ENCODE results near the gene CREB3L4.

CREB3L4 gene

GRCh38 chr1:153938996-153939395, 28.7 kb upstream of the CREB3L4 start:
- Histone ChIP-seq H3K36me3 (ENCODE audit: control insufficient read depth, insufficient read depth, low read length) (peaks cover 48% of the 10 kb centered on the region), H3K4me1 (ENCODE audit: control insufficient read depth, insufficient read depth, low read length) (no peaks in the 10 kb centered on the region), H3K27ac (ENCODE audit: low read length) (no peak overlapping the region), H3K27me3 (ENCODE audit: control insufficient read depth, insufficient read depth, low read length) (no peaks in the 10 kb centered on the region), H3K9me3 (ENCODE audit: control insufficient read depth, insufficient read depth, low read length) (no peaks in the 10 kb centered on the region), H3K4me3 (ENCODE audit: low read length) (no peak overlapping the region)
- no CpG with 5 or more reads among the region's 3 CpGs for WGBS (ENCODE audit: insufficient coverage, insufficient read length)
- no peak for DNase-seq (ENCODE audit: low read depth, low spot score)

GRCh38 chr1:153939476-153939875, 28.2 kb upstream of the CREB3L4 start:
- no peaks in the 10 kb centered on the region for H3K9me3 ChIP-seq (ENCODE audit: control insufficient read depth, insufficient read depth, low read length)
- DNase-seq (ENCODE audit: low read depth, low spot score): no peak
- H3K27ac ChIP-seq (ENCODE audit: low read length): no peak overlapping the region
- WGBS (ENCODE audit: insufficient coverage, insufficient read length): no CpG with 5 or more reads among the region's 12 CpGs
- no peaks in the 10 kb centered on the region for H3K27me3 ChIP-seq (ENCODE audit: control insufficient read depth, insufficient read depth, low read length)
- H3K36me3 ChIP-seq (ENCODE audit: control insufficient read depth, insufficient read depth, low read length): peaks cover 49% of the 10 kb centered on the region
- no peak overlapping the region for H3K4me3 ChIP-seq (ENCODE audit: low read length)
- no peaks in the 10 kb centered on the region for H3K4me1 ChIP-seq (ENCODE audit: control insufficient read depth, insufficient read depth, low read length)

GRCh38 chr1:153940756-153941155, 26.9 kb upstream of the CREB3L4 start:
- Histone ChIP-seq H3K9me3 (ENCODE audit: control insufficient read depth, insufficient read depth, low read length) (no peaks in the 10 kb centered on the region), H3K36me3 (ENCODE audit: control insufficient read depth, insufficient read depth, low read length) (peaks cover 42% of the 10 kb centered on the region), H3K4me1 (ENCODE audit: control insufficient read depth, insufficient read depth, low read length) (peaks cover 3% of the 10 kb centered on the region), H3K4me3 (ENCODE audit: low read length) (no peak overlapping the region), H3K27ac (ENCODE audit: low read length) (no peak overlapping the region), H3K27me3 (ENCODE audit: control insufficient read depth, insufficient read depth, low read length) (no peaks in the 10 kb centered on the region)
- WGBS (ENCODE audit: insufficient coverage, insufficient read length): no CpG with 5 or more reads among the region's 8 CpGs
- DNase-seq (ENCODE audit: low read depth, low spot score): no peak

- no peak overlapping the region for H3K27ac ChIP-seq (ENCODE audit: low read length)
- H3K36me3 ChIP-seq (ENCODE audit: control insufficient read depth, insufficient read depth, low read length): peaks cover 30% of the 10 kb centered on the region
- H3K4me3 ChIP-seq (ENCODE audit: low read length): no peak overlapping the region
- H3K9me3 ChIP-seq (ENCODE audit: control insufficient read depth, insufficient read depth, low read length): no peaks in the 10 kb centered on the region
- peaks cover 3% of the 10 kb centered on the region for H3K4me1 ChIP-seq (ENCODE audit: control insufficient read depth, insufficient read depth, low read length)
- no peaks in the 10 kb centered on the region for H3K27me3 ChIP-seq (ENCODE audit: control insufficient read depth, insufficient read depth, low read length)
- DNase-seq (ENCODE audit: low read depth, low spot score): no peak
- no CpG with 5 or more reads among the region's 34 CpGs for WGBS (ENCODE audit: insufficient coverage, insufficient read length)
Measured at GRCh38 chr1:153941826-153942725, 25.6 kb upstream of the CREB3L4 start.

DNA sequence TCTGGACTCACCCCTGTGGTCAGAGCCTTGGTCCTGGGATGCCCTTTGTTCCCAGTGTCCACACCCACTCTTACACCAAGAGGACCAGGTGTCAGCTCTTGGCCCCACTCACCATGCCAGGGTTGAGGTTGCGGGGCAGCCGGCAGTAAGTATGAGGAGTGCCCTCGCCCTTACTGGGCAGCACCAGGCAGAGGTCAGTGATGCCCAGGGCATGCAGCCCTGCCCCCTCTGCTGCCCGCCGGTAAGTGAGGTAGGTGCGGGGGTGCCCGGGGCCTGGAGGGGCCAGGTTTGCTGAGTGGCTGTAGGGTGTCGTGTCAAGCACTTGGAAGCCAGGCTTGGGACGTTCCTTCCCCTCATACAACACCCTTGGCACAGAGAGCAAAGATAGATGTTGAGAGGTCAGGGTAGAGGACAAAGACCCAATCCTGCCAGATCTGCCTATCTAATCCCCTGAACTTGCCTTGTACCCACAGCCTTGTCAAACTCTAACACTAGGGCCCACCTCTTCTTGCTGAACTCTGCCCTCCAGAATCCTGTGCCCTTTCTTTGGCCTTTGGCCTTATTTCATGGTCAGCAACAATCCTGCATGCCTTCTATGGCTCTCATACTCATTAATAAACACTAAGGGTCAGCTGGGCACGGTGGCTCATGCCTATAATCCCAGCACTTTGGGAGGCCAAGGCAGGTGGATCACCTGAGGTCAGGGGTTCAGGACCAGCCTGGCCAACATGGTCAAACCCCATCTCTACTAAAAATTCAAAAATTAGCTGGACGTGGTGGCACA, 24.7 kb upstream of the CREB3L4 start:
- Histone ChIP-seq H3K27me3 (ENCODE audit: control insufficient read depth, insufficient read depth, low read length) (no peaks in the 10 kb centered on the region), H3K9me3 (ENCODE audit: control insufficient read depth, insufficient read depth, low read length) (no peaks in the 10 kb centered on the region), H3K4me3 (ENCODE audit: low read length) (no peak overlapping the region), H3K36me3 (ENCODE audit: control insufficient read depth, insufficient read depth, low read length) (peaks cover 24% of the 10 kb centered on the region), H3K4me1 (ENCODE audit: control insufficient read depth, insufficient read depth, low read length) (peaks cover 3% of the 10 kb centered on the region), H3K27ac (ENCODE audit: low read length) (no peak overlapping the region)
- WGBS (ENCODE audit: insufficient coverage, insufficient read length): no CpG with 5 or more reads among the region's 11 CpGs
- no peak for DNase-seq (ENCODE audit: low read depth, low spot score)

GRCh38 chr1:153944005-153944826, 23.5 kb upstream of the CREB3L4 start:
- no peaks in the 10 kb centered on the region for H3K27me3 ChIP-seq (ENCODE audit: control insufficient read depth, insufficient read depth, low read length)
- no CpG with 5 or more reads among the region's 15 CpGs for WGBS (ENCODE audit: insufficient coverage, insufficient read length)
- DNase-seq (ENCODE audit: low read depth, low spot score): no peak
- no peak overlapping the region for H3K27ac ChIP-seq (ENCODE audit: low read length)
- no peak overlapping the region for H3K4me3 ChIP-seq (ENCODE audit: low read length)
- H3K9me3 ChIP-seq (ENCODE audit: control insufficient read depth, insufficient read depth, low read length): no peaks in the 10 kb centered on the region
- H3K36me3 ChIP-seq (ENCODE audit: control insufficient read depth, insufficient read depth, low read length): peaks cover 31% of the 10 kb centered on the region
- H3K4me1 ChIP-seq (ENCODE audit: control insufficient read depth, insufficient read depth, low read length): peaks cover 3% of the 10 kb centered on the region

- Histone ChIP-seq H3K4me1 (ENCODE audit: control insufficient read depth, insufficient read depth, low read length) (peaks cover 3% of the 10 kb centered on the region), H3K4me3 (ENCODE audit: low read length) (no peak overlapping the region), H3K36me3 (ENCODE audit: control insufficient read depth, insufficient read depth, low read length) (peaks cover 28% of the 10 kb centered on the region), H3K27ac (ENCODE audit: low read length) (no peak overlapping the region), H3K9me3 (ENCODE audit: control insufficient read depth, insufficient read depth, low read length) (no peaks in the 10 kb centered on the region), H3K27me3 (ENCODE audit: control insufficient read depth, insufficient read depth, low read length) (no peaks in the 10 kb centered on the region)
- WGBS (ENCODE audit: insufficient coverage, insufficient read length): no CpG with 5 or more reads among the region's 3 CpGs
- no peak for DNase-seq (ENCODE audit: low read depth, low spot score)
Measured at GRCh38 chr1:153944827-153945117, 22.9 kb upstream of the CREB3L4 start.

- no peak for DNase-seq (ENCODE audit: low read depth, low spot score)
- Histone ChIP-seq H3K36me3 (ENCODE audit: control insufficient read depth, insufficient read depth, low read length) (peaks cover 28% of the 10 kb centered on the region), H3K27me3 (ENCODE audit: control insufficient read depth, insufficient read depth, low read length) (no peaks in the 10 kb centered on the region), H3K4me1 (ENCODE audit: control insufficient read depth, insufficient read depth, low read length) (peaks cover 3% of the 10 kb centered on the region), H3K4me3 (ENCODE audit: low read length) (peak overlapping the region; percentile 93), H3K9me3 (ENCODE audit: control insufficient read depth, insufficient read depth, low read length) (no peaks in the 10 kb centered on the region), H3K27ac (ENCODE audit: low read length) (no peak overlapping the region)
- no CpG with 5 or more reads among the region's 12 CpGs for WGBS (ENCODE audit: insufficient coverage, insufficient read length)
Measured at GRCh38 chr1:153945131-153945794, 22.4 kb upstream of the CREB3L4 start.

GRCh38 chr1:153945795-153946621, 21.7 kb upstream of the CREB3L4 start:
- DNase-seq (ENCODE audit: low read depth, low spot score): no peak
- peaks cover 22% of the 10 kb centered on the region for H3K36me3 ChIP-seq (ENCODE audit: control insufficient read depth, insufficient read depth, low read length)
- H3K27ac ChIP-seq (ENCODE audit: low read length): no peak overlapping the region

More at GRCh38 chr1:153945795-153946621, 21.7 kb upstream of the CREB3L4 start:
- Histone ChIP-seq H3K4me3 (ENCODE audit: low read length) (peak overlapping the region; percentile 93), H3K4me1 (ENCODE audit: control insufficient read depth, insufficient read depth, low read length) (peaks cover 3% of the 10 kb centered on the region), H3K27me3 (ENCODE audit: control insufficient read depth, insufficient read depth, low read length) (no peaks in the 10 kb centered on the region), H3K9me3 (ENCODE audit: control insufficient read depth, insufficient read depth, low read length) (no peaks in the 10 kb centered on the region)
- no CpG with 5 or more reads among the region's 95 CpGs for WGBS (ENCODE audit: insufficient coverage, insufficient read length)
